PC-3 (cell line): ENCODE measurements around the gene KIAA0040.

Experiments used
- EZH2phosphoT487 ChIP-seq: fragments of 300-600 bp; sonication (generic); IDR thresholded peaks from 2 replicates; pipeline ENCODE4 v1.6.1; 2018; ENCODE audit warnings: mild to moderate bottlenecking, antibody characterized with exemption, low read length, borderline replicate concordance
- TF ChIP-seq, protein P1 (sequence below): fragments of 300-600 bp; sonication (generic); conservative IDR thresholded peaks from 2 replicates; pipeline ENCODE4 v1.5.1; 2017; ENCODE audit warnings: antibody characterized with exemption, low read depth, mild to moderate bottlenecking, low read length

DNA sequence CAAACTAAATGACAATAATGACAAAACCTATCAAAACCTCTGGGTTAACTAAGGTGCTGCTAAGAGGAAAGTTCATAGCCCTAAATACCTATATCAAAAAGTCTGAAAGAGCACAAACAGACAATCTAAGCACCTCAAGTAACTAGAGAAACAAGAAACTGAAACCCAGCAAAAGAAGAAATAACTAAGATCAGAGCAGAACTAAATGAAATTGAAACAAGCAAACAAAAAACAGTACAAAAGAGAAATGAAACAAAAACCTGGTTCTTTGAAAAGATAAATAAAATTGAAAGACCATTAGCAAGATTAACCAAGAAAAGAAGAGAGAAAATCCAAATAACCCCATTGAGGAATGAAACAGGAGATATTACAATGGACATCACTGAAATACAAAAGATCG, 44.8 kb upstream of the KIAA0040 start:
- TF ChIP-seq, protein P1, sequence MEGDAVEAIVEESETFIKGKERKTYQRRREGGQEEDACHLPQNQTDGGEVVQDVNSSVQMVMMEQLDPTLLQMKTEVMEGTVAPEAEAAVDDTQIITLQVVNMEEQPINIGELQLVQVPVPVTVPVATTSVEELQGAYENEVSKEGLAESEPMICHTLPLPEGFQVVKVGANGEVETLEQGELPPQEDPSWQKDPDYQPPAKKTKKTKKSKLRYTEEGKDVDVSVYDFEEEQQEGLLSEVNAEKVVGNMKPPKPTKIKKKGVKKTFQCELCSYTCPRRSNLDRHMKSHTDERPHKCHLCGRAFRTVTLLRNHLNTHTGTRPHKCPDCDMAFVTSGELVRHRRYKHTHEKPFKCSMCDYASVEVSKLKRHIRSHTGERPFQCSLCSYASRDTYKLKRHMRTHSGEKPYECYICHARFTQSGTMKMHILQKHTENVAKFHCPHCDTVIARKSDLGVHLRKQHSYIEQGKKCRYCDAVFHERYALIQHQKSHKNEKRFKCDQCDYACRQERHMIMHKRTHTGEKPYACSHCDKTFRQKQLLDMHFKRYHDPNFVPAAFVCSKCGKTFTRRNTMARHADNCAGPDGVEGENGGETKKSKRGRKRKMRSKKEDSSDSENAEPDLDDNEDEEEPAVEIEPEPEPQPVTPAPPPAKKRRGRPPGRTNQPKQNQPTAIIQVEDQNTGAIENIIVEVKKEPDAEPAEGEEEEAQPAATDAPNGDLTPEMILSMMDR = no peak
- TF ChIP-seq EZH2phosphoT487 = no peak
